ENCODE results near the gene ZNF282.
"Not testable (repeated sequence)": the region's sequence is repeated elsewhere in the genome, so short reads cannot be mapped to it uniquely, and the experiment has no call there.

Gene ZNF282

DNA sequence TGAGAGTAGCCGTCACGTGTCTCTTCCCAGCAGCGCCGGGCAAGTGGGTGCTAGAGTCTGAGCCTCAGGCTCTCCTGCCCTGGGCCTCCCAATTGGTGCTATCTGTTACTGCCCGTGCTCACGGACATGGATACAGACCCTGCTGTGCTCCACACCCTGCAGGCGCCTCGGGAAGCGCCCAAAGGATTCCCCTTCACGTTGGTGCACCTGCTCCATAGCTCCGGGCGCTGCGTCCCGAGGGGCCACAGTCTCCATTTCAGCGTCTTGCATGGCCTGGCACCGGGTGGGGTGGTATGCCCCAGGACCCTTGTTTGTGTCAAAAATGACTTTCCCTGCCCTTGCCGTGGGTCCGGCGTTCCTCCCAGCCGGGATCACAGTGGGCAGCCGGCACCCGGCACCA lies 30.3 kb downstream of the ZNF282 start:
- DNase-seq (ENCODE audit: low spot score) = no peak

DNA sequence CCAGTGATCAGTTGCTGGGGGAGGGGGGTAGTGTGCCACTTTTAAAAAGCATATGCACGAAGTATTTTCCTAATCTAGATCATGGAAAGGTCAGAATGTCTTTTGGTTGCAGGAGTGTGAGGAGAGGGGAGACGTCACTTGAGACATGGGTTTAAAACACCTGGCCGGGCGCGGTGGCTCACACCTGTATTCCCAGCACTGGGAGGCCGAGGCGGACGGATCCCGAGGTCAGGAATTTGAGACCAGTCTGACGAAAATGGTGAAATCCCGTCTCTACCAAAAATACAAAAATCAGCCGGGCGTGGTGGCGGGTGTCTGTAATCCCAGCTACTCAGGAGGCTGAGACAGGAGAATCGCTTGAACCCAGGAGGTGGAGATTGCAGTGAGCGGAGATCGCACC lies 31.0 kb downstream of the ZNF282 start:
- not testable (repeated sequence) for DNase-seq (ENCODE audit: low spot score)

DNA sequence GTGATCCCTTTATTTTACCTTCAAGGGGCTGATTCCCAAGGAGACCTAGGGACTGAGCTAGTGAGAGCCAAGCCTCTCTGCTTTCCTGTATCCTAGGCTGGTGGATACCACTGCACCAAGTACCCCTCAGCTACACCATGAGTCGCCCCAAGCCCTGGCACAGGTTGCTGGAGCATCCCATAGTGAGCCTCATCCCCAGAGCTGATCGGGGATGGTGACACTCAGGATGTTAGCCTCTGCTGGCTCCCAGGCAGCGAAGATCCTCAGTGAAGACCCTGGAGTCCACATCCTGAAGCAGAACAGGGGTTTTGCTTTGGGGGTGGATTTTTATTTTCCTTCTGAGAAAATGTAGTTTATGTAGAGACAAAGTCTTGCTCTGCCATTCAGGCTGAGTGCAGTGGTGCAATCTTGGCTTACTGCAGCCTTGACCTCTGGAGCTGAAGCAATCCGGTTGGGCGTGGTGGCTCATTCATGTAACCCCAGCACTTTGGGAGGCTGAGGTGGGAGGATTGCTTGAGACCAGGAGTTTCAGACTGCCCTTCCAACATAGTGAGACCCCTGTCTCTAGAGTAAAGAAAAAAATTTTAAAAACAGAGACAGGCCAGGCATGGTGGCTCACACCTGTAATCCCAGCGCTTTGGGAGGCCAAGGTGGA lies 31.6 kb downstream of the ZNF282 start:
- DNase-seq (ENCODE audit: low spot score) = no peak

DNA sequence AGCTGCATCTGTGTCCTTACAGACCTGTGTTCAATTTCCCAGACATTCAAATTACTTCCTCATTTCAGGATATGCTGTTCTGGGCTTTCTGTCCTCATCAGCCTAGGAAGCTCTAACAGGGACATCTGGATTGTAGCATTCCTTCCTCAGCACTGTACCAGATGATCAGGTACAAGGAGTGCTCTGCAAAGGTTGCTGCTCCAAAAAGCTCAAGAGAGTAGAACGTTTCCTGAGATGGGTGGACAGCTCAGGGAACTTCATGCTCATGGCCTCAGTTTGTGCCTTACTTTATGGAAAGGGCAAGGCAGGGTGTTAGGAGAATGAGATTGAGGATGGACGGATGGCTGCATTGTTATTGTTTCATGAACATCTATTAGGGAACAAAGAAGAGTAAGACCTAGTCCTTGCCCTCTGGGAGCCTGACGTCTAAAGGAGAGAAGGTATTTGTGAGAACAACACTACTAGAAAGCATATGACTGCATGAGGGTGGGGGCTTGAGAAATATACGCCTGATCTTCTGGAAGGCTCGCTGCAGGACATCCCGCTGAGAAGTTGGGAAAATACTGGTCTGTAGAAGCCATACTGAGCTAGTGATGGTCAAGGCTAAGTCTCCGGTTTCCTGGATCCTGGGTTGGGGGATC lies 33.6 kb downstream of the ZNF282 start:
- no peak for DNase-seq (ENCODE audit: low spot score)

DNA sequence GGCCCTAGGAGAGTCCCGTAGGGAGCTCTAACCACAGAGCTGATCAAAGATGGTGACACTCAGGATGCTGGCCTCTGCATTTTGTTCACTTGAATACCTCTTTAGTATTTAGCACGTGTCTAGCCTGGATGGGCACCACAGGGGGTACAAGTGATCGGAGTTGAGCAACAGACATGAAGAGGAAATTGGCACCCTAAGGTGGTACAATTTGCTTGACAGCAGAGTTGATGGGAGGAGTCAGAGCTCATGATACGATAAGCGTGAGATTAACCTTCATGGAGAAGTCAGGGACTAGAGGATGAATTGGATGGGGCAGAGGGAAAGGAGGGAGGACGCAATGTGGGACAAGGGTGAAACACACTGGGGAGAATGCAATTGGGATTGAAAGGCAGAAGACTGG lies 34.2 kb downstream of the ZNF282 start:
- DNase-seq (ENCODE audit: low spot score) = no peak

DNA sequence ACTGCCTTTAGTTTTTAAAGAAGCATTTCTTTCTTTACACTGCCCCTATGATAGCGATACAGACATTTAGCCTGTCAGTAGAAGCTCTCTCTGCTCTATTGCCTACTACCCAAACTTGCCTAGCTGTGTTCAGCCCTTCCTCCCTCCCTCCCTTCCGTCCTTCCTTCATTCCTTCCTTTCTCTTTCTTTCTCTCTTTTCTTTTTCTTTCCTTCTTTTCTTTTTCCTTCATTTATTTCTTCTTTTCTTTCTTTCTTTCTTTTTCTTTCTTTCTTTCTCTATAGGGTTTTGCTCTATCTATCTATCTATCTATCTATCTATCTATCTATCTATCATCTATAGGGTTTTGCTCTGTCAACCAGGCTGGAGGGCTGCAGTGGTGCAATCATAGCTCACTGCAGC lies 37.0 kb downstream of the ZNF282 start:
- no peak for DNase-seq (ENCODE audit: low spot score)

DNA sequence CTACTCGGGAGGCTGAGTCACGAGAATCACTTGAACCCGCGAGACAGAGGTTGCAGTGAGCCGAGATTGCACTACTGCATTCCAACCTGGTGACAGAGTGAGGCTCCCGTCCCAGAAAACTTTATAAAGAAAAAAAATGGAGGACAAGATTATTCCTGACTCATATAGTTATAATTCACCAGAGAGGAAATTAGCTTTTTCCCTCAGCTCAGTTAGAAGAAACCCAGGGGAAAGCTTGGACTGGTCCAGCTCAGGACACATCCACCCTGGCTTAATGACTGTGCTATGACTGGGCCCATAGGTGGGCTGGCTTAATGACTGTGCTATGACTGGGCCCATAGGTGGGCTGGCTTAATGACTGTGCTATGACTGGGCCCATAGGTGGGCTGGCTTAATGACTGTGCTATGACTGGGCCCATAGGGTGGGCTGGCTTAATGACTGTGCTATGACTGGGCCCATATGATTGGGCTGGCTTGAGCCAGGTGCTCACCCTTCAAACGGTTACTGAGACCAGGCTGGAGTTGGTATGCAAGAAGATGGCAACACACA lies 38.4 kb downstream of the ZNF282 start:
- not testable (repeated sequence) for DNase-seq (ENCODE audit: low spot score)

DNA sequence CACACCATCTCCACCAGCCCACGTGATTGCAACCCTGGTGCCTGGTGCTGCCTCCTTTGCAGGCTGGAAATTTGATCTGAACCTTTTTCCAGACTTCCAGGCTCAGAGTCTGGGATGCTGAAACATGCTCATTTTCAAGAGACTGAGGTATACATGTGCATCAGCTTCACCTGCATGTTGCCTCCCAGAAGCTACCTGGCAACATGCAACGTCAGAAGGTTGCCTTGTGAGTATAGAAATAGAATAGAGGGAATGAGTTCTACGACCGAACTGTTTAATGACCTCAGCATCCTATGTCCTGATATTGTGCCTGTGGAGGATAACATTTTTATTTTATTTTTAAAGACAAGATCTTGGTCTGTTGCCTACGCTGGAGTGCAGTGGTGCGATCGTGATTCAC lies 42.2 kb downstream of the ZNF282 start:
- DNase-seq (ENCODE audit: low spot score) = no peak

DNA sequence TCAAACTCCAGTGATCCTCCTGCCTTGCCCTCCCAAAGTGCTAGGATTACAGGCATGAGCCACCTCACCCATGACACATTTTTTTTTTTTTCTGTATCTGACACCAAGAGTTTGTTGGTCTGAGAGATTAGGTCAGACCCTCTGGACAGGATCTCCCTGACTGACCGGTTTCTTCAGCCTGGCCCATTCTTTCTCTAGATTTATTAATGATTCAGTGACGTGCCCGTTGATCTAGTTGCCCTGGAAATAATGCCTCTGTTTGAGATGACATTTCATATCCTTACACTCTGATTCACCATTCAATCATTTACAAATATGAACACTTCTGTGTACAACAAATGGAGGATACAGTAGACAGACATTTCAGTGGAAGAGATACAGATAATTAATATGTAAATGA lies 42.7 kb downstream of the ZNF282 start:
- no peak for DNase-seq (ENCODE audit: low spot score)

DNA sequence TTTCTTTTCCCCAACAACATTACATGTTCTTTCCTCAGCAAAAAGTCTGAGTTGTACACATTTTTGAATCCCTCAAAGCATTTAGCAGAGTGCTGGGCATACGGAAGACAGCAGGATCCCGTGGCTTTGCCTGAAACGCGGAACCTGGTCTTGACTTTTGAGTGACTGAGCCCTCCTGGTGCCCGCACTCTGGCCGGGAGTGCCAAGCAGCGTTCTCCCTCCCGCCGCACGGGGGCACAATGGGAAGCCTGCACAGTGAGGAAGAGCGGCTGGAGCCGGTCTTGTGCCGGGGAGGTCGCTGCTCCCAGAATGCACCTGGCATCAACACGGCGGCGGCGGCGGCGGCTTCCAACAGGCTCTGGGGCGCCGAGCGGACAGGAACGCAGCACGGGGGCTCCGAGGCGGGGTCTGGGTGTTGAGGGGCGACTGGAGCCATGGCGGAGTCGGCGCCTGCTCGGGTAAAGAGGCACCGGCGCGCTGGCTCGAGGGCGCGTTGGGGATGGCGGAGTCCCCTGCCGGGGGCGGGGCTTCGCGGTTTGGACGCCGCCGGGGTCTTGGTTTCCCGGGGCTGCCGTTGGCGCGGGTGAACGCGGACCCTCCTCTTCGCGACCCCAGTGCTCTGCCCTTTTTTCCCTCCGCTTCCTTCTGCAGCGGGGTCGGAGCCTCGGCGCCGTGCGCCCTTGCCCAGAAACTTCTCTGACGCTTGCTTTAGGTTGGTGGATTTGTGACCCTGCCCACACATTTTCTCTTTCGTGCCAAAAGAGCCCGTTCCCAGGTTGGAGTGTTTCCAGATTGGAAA lies 44.2 kb downstream of the ZNF282 start, which contains the start of gene ZNF212:
ZNF212 (plus strand) TSS at position 307 of the 799 bp plus-strand sequence; CDS start at position 435, 128 bp downstream.
- peak; percentile 100 for DNase-seq (ENCODE audit: low spot score)

DNA sequence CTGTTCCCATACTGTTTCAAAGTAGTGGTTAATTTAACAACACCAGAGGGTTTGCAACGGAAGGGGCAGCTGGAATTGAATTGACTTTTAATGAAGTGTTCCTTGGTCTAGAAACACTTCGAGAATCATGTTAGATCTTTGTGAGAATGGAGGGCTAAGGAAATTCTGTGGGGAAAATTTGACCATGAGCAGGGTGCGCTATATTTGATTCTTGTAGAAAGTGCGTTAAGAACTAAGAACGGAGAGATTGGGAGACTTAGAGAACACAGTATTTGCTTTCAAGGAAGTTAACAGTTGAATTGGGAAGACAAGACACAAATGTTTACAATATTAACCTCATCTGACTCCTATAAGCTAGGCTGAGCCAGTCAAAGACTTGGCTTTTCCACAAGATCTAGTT lies 45.3 kb downstream of the ZNF282 start:
- no peak for DNase-seq (ENCODE audit: low spot score)

DNA sequence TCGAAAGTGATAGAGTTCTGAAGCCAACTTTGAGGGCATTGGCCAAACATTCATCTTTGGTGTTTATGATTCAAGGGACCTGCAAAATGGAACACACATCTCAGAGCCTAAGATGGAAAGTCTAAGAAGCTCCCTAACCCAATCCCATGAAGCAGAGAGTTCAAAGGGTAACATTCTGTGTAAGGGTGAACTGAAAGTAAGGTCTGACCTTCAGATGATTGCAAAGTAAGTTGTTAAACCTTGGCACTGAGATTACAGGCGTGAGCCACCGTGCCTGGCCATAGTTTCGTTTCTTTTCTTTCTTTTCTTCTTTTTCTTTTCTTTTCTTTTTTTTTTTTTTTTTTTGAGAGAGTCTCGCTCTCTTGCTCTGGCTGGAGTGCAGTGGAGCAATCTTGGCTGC lies 46.4 kb downstream of the ZNF282 start:
- no peak for DNase-seq (ENCODE audit: low spot score)

DNA sequence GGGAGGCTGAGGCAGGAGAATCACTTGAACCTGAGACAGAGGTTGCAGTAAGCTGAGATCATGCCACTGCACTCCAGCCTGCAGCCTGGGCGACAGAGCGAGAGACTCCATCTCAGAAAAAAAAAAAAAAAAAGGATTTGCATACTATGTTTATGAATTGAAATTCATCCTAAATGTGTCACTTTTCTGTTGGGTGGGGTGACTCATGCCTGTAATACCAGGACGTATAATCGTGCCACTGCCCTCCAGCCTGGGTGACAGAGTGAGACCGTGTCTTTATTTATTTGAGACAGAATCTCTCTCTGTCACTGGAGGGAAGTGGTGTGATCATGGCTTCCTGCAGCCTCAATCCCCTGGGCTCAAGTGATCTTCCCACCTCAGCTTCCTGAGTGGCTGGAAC lies 49.9 kb downstream of the ZNF282 start:
- no peak for DNase-seq (ENCODE audit: low spot score)

DNA sequence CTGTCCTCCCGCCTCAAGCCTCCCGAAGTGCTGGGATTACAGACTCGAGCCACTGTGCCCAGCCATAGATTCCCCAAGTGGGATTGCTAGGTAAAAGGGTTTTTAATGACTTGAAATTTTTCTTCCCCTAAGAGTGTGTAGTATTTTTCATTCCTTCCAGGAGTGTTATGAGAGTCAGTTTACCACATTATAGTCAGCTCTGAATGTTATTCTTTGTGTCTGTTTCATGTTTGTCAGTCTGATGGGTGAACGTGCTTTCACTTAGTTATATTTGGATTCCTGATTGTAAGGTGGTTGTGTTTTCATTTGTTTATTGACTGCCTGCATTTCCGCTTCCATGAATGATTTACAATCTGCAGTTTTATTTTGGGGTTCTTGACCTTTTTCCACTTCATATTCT lies 50.4 kb downstream of the ZNF282 start:
- DNase-seq (ENCODE audit: low spot score) = no peak

DNA sequence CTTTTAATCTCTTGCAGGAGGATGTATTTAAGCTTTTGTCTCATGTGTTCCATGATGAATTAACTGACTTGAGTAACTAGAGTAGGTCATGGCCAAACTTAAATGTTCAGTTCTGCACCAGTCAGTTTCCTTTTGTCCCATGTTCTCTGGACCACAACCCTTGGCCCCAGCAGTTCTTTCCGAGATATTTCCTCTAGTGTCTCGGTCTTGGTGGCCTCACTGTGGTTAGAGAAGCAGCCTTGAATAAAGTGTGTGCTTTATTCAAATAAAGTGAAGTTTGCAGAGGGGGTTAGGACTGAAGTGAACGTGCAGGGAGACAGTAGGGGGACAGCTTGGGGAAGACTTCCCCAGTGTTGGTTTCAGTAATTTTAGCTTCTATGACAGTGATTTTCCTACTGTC lies 53.4 kb downstream of the ZNF282 start:
- no peak for DNase-seq (ENCODE audit: low spot score)

DNA sequence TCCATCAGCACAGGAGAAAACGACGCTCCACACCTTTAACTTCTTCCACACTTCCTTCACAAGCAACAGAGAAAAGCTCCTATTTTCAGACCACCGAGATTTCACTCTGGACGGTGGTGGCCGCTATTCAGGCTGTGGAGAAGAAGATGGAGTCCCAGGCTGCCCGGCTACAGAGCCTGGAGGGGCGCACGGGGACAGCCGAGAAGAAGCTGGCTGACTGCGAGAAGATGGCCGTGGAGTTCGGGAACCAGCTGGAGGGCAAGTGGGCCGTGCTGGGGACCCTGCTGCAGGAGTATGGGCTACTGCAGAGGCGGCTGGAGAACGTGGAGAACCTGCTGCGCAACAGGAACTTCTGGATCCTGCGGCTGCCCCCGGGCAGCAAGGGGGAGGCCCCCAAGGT lies 54.8 kb downstream of the ZNF282 start:
- DNase-seq (ENCODE audit: low spot score) = not testable (repeated sequence)

DNA sequence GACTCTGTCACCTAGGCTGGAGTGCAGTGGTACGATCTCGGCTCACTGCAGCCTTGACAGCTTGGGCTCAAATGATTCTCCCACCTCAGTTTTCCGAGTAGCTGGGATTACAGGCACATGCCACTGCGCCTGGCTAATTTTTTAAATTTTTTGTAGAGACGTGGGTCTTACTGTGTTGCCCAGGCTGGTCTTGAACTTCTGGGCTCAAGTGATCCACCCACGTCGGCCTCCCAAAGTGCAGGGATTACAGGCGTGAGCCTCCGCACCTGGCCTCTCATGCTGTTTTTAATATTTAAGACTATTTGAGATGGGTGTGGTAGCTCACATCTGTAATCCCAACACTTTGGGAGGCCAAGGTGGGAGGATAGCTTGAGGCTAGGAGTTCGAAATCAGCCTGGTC lies 56.2 kb downstream of the ZNF282 start:
- DNase-seq (ENCODE audit: low spot score) = not testable (repeated sequence)

DNA sequence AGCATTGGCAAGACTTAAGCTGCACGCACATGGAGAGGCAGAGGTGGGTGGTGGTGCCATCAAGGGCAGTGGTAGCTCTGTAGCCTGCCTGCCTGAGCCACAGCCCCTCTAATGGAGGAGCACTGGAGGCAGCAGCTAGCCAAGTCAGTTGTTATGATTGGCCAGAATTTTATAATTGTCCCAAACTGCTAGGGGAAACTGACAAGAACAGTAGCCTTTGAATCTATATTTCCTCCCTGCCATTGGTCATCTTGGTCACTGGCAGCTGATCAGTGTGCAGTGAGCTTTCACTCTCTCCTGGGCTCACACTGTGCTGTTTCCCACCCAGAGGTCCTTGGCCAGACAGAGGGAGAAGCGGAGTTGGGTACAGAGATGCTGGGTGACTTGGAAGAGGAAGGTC lies 57.0 kb downstream of the ZNF282 start:
- no peak for DNase-seq (ENCODE audit: low spot score)

DNA sequence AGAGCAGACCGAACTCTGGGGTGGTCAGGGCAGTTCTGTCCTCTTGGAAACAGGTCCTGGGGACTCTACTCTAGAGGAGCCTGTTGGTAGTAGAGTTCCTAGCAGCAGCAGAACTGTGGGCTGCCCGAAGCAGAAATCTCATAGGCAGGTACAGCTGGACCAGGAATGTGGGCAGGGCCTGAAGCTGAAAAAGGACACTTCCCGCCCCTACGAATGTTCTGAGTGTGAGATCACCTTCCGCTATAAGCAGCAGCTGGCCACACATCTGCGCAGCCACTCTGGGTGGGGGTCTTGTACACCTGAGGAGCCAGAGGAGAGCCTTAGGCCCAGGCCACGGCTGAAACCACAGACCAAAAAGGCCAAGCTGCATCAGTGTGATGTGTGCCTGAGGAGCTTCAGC lies 58.3 kb downstream of the ZNF282 start:
- DNase-seq (ENCODE audit: low spot score) = peak; percentile 39

DNA sequence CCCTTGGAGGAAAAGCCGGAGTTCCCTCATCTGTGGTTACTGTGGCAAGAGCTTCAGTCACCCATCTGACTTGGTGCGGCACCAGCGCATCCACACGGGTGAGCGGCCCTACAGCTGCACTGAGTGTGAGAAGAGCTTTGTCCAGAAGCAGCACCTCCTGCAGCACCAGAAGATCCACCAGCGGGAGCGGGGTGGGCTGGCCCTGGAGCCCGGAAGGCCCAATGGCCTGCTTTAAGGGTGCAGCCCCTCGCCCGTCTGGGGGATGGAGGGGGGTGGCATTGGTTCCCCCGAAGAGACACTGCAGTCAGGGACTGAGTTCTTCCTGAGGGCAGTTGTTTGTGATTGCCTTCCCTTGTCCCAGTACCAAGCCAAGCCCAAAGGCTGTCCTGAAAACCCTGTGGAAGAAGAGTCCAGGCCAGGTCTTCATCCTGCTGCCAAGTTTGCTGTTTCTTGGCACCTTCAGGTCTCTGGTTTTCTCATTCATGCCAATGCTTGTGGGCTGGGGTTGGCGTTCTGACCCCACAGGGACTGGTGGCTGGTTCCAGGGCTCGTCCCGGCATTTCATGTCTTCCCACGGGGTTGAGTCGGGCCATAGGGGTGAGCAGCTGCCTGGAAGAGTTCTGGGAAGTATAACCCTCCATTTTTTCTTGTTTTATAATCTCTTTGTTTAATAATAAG lies 59.0 kb downstream of the ZNF282 start:
- no peak for DNase-seq (ENCODE audit: low spot score)

DNA sequence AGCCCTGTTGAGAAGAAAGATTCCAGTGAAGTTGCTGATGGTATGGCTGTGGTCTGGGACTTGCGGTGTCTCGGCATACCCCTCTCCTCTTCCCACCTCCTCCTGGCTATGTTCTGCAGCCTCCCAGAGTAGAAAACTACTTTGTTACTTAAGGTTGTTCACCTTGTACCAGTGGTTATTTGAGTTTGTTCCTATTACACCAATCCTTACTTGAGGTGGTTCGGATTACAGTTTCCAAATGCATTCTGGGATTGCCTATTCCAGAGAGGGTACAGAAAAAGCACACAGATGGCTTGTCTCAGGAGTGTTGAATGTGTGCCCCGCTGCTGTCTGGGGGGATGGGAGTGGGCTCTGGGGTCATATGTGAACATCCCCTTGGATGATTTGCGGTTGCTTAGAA lies 59.8 kb downstream of the ZNF282 start:
- no peak for DNase-seq (ENCODE audit: low spot score)

DNA sequence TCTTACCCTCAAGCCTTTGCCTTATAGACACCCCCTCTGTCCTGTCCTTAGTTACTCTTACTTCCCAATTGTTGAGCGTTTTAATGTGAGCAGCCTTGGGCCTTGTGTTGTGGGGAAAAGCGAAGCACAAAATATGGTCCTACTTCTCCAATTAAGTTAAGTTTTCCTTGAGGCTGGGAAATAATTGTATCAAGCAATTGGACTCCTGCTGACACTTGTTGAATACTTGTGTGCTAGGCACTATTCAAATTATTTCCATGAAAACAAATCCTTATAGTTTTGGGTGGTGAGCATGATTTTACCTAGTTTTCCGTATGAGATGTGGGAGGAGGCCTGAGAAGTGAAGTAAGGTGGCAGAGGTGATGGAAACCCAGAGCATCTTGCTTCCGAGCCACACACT lies 61.2 kb downstream of the ZNF282 start:
- no peak for DNase-seq (ENCODE audit: low spot score)
